K562 (cell line): Measurements from ENCODE around the gene PTH1R. TPM values are rescaled to one million over a fixed set of nuclear protein-coding genes. Genes with fewer than 3 reads are reported as not detected.
A peak's percentile ranks its signal among the peaks of the same experiment; 100 is the strongest.

Experiments
- ATAC-seq: fragments of 200-7000 bp; cut with Tn5 transposase; 3 replicates; pipeline ENCODE4 v1.9.1; 2020; ENCODE audit warnings: moderate library complexity
- BruUV-seq: library from RNA; stranded (reverse); fragments of 400-500 nt; replicated peaks from 2 replicates; lab custom pipeline; 2021; lab: Mats Ljungman, UMichigan
- CTCF ChIA-PET: fragments of 300-600 bp; formaldehyde crosslinking; extraction: SDS; loops from one replicate; lab custom pipeline; 2021; ENCODE audit warnings: low intra/inter-chr PET ratio; lab: Yijun Ruan, JAX
- POLR2A ChIA-PET: fragments of 300-600, 350-650 bp; sonication (Branson Sonifier 250); formaldehyde crosslinking; extraction: SDS; loops from one replicate; lab custom pipeline; 2021; ENCODE audit warnings: antibody characterized with exemption, inconsistent platforms; lab: Yijun Ruan, JAX
- DNase-seq, 4 experiments: peaks; one replicate each; pipeline versions ENCODE4 v3.0.0 to v3.0.0-alpha.2; 2011 to 2018; ENCODE audit warnings: low spot score in 3 of 4, mixed read lengths in 3 of 4; ENCODE audit errors: extremely low read depth in 1 of 4
- FAIRE-seq: peaks from 2 replicates; lab custom pipeline; 2011; peaks lifted over from hg19 to GRCh38; lab: Jason Lieb, UNC
- H2AFZ ChIP-seq: 2 replicates; pipeline ENCODE4 v1.6.0; 2011; ENCODE audit warnings: low read depth, low read length, control low read depth, inconsistent platforms
- H3K27ac ChIP-seq: fragments of 200-600 bp; 3 replicates; pipeline ENCODE4 v1.8.0; 2011; ENCODE audit warnings: low read depth, mild to moderate bottlenecking, control low read depth, inconsistent platforms, low read length, moderate library complexity, mixed read lengths; ENCODE audit errors: extremely low read depth
- H3K27me3 ChIP-seq, 2 experiments: fragments of 300-600 bp in 1 of 2; 2 replicates in 1 of 2; 3 replicates in 1 of 2; pipeline versions ENCODE4 v1.6.0 to v1.8.0; 2011; ENCODE audit warnings: inconsistent platforms in 2 of 2, low read length in 2 of 2, mild to moderate bottlenecking in 1 of 2, mixed read lengths in 1 of 2, moderate library complexity in 1 of 2; ENCODE audit not compliant: control insufficient read depth in 2 of 2, insufficient read depth in 2 of 2
- H3K36me3 ChIP-seq: fragments of 300-600 bp; 3 replicates; pipeline ENCODE4 v1.8.0; 2011; ENCODE audit warnings: mild to moderate bottlenecking, low read length, inconsistent platforms; ENCODE audit not compliant: control insufficient read depth, insufficient read depth
- H3K4me1 ChIP-seq, 2 experiments: fragments of 200-600 bp in 1 of 2; replicated peaks in 1 of 2; 2 replicates in 1 of 2; 3 replicates in 1 of 2; pipeline versions ENCODE4 v1.5.1 to v1.8.0; 2011; ENCODE audit warnings: inconsistent platforms in 2 of 2, low read length in 2 of 2, mild to moderate bottlenecking in 1 of 2, mixed read lengths in 1 of 2, moderate library complexity in 1 of 2; ENCODE audit not compliant: control insufficient read depth in 2 of 2, insufficient read depth in 2 of 2
- H3K4me2 ChIP-seq: 2 replicates; pipeline ENCODE4 v1.6.1; 2011; ENCODE audit warnings: low read length, control low read depth, inconsistent platforms, mixed read lengths; ENCODE audit not compliant: insufficient read depth
- H3K4me3 ChIP-seq: fragments of 200-600 bp; sonication (generic), shearing (Covaris generic); 2 replicates; pipeline ENCODE4 v1.5.1; 2016; ENCODE audit warnings: control low read depth, inconsistent platforms
- H3K79me2 ChIP-seq: fragments of 200-600 bp; 3 replicates; pipeline ENCODE4 v1.8.0; 2011; ENCODE audit warnings: low read length, inconsistent platforms; ENCODE audit not compliant: control insufficient read depth, insufficient read depth
- H3K9ac ChIP-seq, 2 experiments: 2 replicates each; pipeline versions ENCODE4 v1.6.0 to v1.6.1; 2011; ENCODE audit warnings: low read depth in 2 of 2, low read length in 2 of 2, control low read depth in 1 of 2, inconsistent platforms in 1 of 2, mild to moderate bottlenecking in 1 of 2, mixed read lengths in 1 of 2; ENCODE audit not compliant: insufficient read depth in 1 of 2
- H3K9me1 ChIP-seq: one replicate; pipeline ENCODE4 v1.6.0; 2011; ENCODE audit warnings: inconsistent platforms, mild to moderate bottlenecking, low read length, moderate library complexity; ENCODE audit not compliant: control insufficient read depth, insufficient read depth
- H3K9me3 ChIP-seq: replicated peaks from 2 replicates; pipeline ENCODE4 v1.5.1; 2011; ENCODE audit warnings: low read depth, low read length, inconsistent platforms; ENCODE audit not compliant: control insufficient read depth, insufficient read depth
- H4K20me1 ChIP-seq: replicated peaks from 2 replicates; pipeline ENCODE4 v1.6.1; 2011; ENCODE audit warnings: low read length, inconsistent platforms, mixed read lengths; ENCODE audit not compliant: control insufficient read depth, insufficient read depth
- HMG20B ChIP-seq: fragments of 250-450 bp; sonication (Bioruptor Pico); IDR thresholded peaks from 2 replicates; pipeline ENCODE4 v1.5.0; 2021; ENCODE audit warnings: mild to moderate bottlenecking
- LCOR ChIP-seq: sonication (generic); formaldehyde crosslinking; IDR thresholded peaks from 2 replicates; pipeline ENCODE4 v1.8.0; 2022; ENCODE audit warnings: mild to moderate bottlenecking, missing genetic modification reagents
- MCM2 ChIP-seq: fragments of 450-650 bp; IDR thresholded peaks from 2 replicates; pipeline ENCODE4 v1.6.1; 2017; ENCODE audit warnings: low read depth, mild to moderate bottlenecking
- NFIX ChIP-seq: fragments of 250-450 bp; sonication (Bioruptor Pico); IDR thresholded peaks from 2 replicates; pipeline ENCODE4 v1.4.0; 2020; ENCODE audit warnings: low read depth, mild to moderate bottlenecking, moderate library complexity
- PHF21A ChIP-seq: fragments of 450-650 bp; IDR thresholded peaks from 2 replicates; pipeline ENCODE4 v1.6.1; 2017; ENCODE audit warnings: low read depth, borderline replicate concordance
- PTBP1 ChIP-seq: fragments of 200-400 bp; formaldehyde crosslinking; IDR thresholded peaks from 2 replicates; pipeline ENCODE4 v1.6.1; 2017; ENCODE audit warnings: low read depth, low read length
- RBM39 ChIP-seq: fragments of 200-400 bp; formaldehyde crosslinking; optimal IDR thresholded peaks from 2 replicates; pipeline ENCODE3; 2018; ENCODE audit warnings: low read depth, low read length
- RFX5 ChIP-seq: IDR thresholded peaks from 2 replicates; pipeline ENCODE4 v1.6.1; 2011; ENCODE audit warnings: low read depth, mild to moderate bottlenecking, improper control_type of control experiment, low read length
- SPI1 ChIP-seq: IDR thresholded peaks from 2 replicates; pipeline ENCODE4 v1.6.1; 2011; ENCODE audit warnings: low read depth, low read length, control low read depth, borderline replicate concordance
- ZNF224 ChIP-seq: sonication (generic); formaldehyde crosslinking; IDR thresholded peaks from 2 replicates; pipeline ENCODE4 v1.8.0; 2022; ENCODE audit warnings: mild to moderate bottlenecking, missing genetic modification reagents
- ZNF707 ChIP-seq: fragments of 250-450 bp; sonication (Bioruptor Pico); conservative IDR thresholded peaks from 2 replicates; pipeline ENCODE4 v1.8.0; 2022; ENCODE audit warnings: inconsistent platforms, mild to moderate bottlenecking, moderate library complexity
- ZNF717 ChIP-seq: fragments of 250-450 bp; sonication (Bioruptor Pico); IDR thresholded peaks from 2 replicates; pipeline ENCODE4 v1.5.0; 2021
- WGBS: fragments of 100-300 bp; shearing (Covaris generic); methylation state at CpG from one replicate; pipeline ENCODE4 v1.1.6; 2016; ENCODE audit warnings: low coverage, mixed read lengths; ENCODE audit not compliant: insufficient coverage; ENCODE audit errors: missing lambda C conversion rate; 5-methylcytosine and 5-hydroxymethylcytosine counted together
- in situ Hi-C: fragments of 300-500 bp; cut with MboI; formaldehyde crosslinking; loops from 4 replicates; pipeline ENCODE4 v1.15.0; 2018; ENCODE audit warnings: inconsistent platforms, mixed read lengths
- intact Hi-C: fragments of 100-400 bp; cut with micrococcal nuclease; formaldehyde crosslinking; loops from 2 replicates; pipeline ENCODE4 v1.14.2; 2022
- polyA plus RNA-seq, 8 experiments: library from polyadenylated mRNA; depleted of rRNA in 4 of 8; stranded (reverse) in 5 of 8; unstranded in 3 of 8; fragments of >200 nt; fragmentation: Nextera tagmentation in 2 of 8; fragmentation: Illumina TruSeq in 1 of 8; extraction: Ambion mirVana in 2 of 8; extraction: Trizol in 1 of 8; gene quantifications; 2 replicates each; pipeline versions ENCODE4 v1.2.1 to v1.2.3, GENCODE V29; 2011 to 2014; ENCODE audit warnings: inconsistent platforms in 1 of 8, missing spikeins in 1 of 8
- total RNA-seq, 7 experiments: library from RNA; depleted of rRNA in 6 of 7; stranded (reverse); fragments of >200 nt in 6 of 7; fragmentation: Illumina TruSeq in 2 of 7; extraction: Trizol in 2 of 7; gene quantifications; 2 replicates each; pipeline versions ENCODE4 v1.2.1 to v1.2.3, GENCODE V29; 2011 to 2021; ENCODE audit warnings: low replicate concordance in 1 of 7
- TF ChIP-seq, protein P1 (sequence below): fragments of 450-650 bp; formaldehyde crosslinking; conservative IDR thresholded peaks from 2 replicates; pipeline ENCODE4 v1.4.0; 2022; ENCODE audit warnings: mild to moderate bottlenecking, missing genetic modification characterization
- TF ChIP-seq, protein P2 (sequence below), 3 experiments: fragments of 200-800 bp in 1 of 3; sonication (Bioruptor generic) in 1 of 3; sonication (generic) in 1 of 3; formaldehyde crosslinking in 1 of 3; IDR thresholded peaks; 2 replicates each; pipeline versions ENCODE4 v1.6.1 to v1.8.0; 2016 to 2022; ENCODE audit warnings: mild to moderate bottlenecking in 2 of 3, missing compliant biosample characterization in 2 of 3, missing genetic modification characterization in 2 of 3, missing genetic modification reagents in 1 of 3
- TF ChIP-seq, protein P3 (sequence below): IDR thresholded peaks from 2 replicates; pipeline ENCODE4 v1.6.1; 2016; ENCODE audit warnings: missing genetic modification characterization, missing compliant biosample characterization
- TF ChIP-seq, protein P4 (sequence below): fragments of 250-450 bp; sonication (Bioruptor Pico); IDR thresholded peaks from 2 replicates; pipeline ENCODE4 v1.5.0; 2020; ENCODE audit warnings: mild to moderate bottlenecking, borderline replicate concordance

The PTH1R gene
- total and polyA plus RNA-seq, 9 of the 15 experiments (the other 6 are each of a cell fraction or from before 2014, with no cell fraction given), result not detected

DNA sequence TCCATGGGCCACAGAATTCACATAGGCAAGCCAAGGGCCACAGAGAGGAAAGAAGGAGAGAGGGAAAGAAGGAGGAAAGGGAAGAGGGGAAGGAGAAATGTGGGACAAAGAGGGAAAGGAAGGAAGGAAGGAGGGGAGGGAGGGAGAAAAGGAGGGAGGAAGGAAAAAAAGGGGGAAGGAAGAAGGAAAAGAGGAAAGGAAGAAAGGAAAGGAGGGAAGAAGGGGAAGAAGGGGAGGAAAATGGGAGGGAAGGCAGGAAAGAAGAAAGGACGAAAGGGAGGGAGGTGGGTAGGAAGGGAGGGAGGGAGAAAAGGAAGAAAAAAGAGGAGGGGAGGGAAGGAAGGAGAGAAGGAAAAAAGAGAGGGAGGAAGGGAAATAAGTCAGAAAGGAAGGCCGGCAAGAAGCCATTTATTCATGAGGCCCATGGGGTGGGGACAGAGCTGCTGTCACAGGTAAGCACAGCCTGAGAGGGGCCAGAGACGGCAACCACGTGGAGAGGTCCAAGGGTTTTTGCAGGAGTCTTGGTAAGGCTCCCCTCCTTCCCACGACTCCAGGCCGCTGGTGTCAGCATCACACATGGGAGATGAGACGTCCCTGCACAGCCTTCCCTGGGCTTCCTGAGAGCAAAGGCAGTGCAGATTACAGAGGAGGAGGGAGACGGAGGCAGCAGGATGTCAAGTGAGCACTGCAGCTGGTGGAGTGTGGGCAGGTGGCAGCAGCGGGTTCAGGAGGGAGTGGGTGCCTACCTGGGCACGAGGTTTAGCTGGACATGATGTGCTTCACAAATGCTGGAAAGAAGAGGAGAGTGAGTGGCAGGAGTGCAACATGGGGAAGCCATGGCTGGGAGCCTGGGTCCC, 19.8 kb upstream of the PTH1R start:
- DNase-seq (no peak), ATAC-seq (no peak), FAIRE-seq (no peak)
- Histone ChIP-seq H4K20me1 (0 out of 2 replicates have a peak, but pooled peaks cover 5% of the 10 kb centered on the region), H3K4me2 (no peak overlapping the region), H2AFZ (no peak overlapping the region), H3K9me1 (no peaks in the 10 kb centered on the region), H3K9me3 (no peaks in the 10 kb centered on the region), H3K4me3 (no peak overlapping the region), H3K79me2 (no peaks in the 10 kb centered on the region), H3K9ac (no peak overlapping the region), H3K36me3 (no peaks in the 10 kb centered on the region), H3K4me1 (peaks cover 0 to 5% of the 10 kb centered on the region in 2 experiments; a peak in 1 of 5 replicates), H3K27me3 (peaks cover 18 to 67% of the 10 kb centered on the region in 2 experiments; a peak in 4 of 5 replicates), H3K27ac (no peak overlapping the region)
- intact Hi-C loops (no loop called here), in situ Hi-C loops (no loop called here)
- POLR2A ChIA-PET, result interaction anchor here (1.1 kb wide), 1 partner anchor 11 kb away, joined by 3 read pairs; no protein-coding TSS in a partner anchor
- WGBS, result 4% methylated on average over 10 of the region's 10 CpGs
- no TSS peak for BruUV-seq
- CTCF ChIA-PET, result no interaction called here
- TF ChIP-seq, protein P1, sequence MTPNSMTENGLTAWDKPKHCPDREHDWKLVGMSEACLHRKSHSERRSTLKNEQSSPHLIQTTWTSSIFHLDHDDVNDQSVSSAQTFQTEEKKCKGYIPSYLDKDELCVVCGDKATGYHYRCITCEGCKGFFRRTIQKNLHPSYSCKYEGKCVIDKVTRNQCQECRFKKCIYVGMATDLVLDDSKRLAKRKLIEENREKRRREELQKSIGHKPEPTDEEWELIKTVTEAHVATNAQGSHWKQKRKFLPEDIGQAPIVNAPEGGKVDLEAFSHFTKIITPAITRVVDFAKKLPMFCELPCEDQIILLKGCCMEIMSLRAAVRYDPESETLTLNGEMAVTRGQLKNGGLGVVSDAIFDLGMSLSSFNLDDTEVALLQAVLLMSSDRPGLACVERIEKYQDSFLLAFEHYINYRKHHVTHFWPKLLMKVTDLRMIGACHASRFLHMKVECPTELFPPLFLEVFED (CRISPR knock-in tag), result peak; percentile 85; the same call in 1 of the 2 replicates
- TF ChIP-seq ZNF707 (CRISPR knock-in tag) (no peak), LCOR (CRISPR knock-in tag) (no peak), ZNF717 (no peak), NFIX (no peak), RBM39 (no peak), MCM2 (no peak), ZNF224 (no peak), PHF21A (no peak), RFX5 (no peak), HMG20B (CRISPR knock-in tag) (no peak), PTBP1 (no peak), SPI1 (no peak)
- TF ChIP-seq, protein P2, sequence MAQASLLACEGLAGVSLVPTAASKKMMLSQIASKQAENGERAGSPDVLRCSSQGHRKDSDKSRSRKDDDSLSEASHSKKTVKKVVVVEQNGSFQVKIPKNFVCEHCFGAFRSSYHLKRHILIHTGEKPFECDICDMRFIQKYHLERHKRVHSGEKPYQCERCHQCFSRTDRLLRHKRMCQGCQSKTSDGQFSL (CRISPR knock-in tag; IDR thresholded peaks at IDR 0.05), result no peak
- TF ChIP-seq, protein P2 (tag; IDR thresholded peaks at IDR 0.05), result no peak
- TF ChIP-seq, protein P3, sequence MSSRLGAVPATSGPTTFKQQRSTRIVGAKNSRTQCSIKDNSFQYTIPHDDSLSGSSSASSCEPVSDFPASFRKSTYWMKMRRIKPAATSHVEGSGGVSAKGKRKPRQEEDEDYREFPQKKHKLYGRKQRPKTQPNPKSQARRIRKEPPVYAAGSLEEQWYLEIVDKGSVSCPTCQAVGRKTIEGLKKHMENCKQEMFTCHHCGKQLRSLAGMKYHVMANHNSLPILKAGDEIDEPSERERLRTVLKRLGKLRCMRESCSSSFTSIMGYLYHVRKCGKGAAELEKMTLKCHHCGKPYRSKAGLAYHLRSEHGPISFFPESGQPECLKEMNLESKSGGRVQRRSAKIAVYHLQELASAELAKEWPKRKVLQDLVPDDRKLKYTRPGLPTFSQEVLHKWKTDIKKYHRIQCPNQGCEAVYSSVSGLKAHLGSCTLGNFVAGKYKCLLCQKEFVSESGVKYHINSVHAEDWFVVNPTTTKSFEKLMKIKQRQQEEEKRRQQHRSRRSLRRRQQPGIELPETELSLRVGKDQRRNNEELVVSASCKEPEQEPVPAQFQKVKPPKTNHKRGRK, result peak; percentile 92
- TF ChIP-seq, protein P4, sequence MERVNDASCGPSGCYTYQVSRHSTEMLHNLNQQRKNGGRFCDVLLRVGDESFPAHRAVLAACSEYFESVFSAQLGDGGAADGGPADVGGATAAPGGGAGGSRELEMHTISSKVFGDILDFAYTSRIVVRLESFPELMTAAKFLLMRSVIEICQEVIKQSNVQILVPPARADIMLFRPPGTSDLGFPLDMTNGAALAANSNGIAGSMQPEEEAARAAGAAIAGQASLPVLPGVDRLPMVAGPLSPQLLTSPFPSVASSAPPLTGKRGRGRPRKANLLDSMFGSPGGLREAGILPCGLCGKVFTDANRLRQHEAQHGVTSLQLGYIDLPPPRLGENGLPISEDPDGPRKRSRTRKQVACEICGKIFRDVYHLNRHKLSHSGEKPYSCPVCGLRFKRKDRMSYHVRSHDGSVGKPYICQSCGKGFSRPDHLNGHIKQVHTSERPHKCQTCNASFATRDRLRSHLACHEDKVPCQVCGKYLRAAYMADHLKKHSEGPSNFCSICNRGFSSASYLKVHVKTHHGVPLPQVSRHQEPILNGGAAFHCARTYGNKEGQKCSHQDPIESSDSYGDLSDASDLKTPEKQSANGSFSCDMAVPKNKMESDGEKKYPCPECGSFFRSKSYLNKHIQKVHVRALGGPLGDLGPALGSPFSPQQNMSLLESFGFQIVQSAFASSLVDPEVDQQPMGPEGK (CRISPR knock-in tag), result no peak
